DMS153 (cell line): ENCODE data around the gene EOLA1.
"Not testable (repeated sequence)": the region's sequence is repeated elsewhere in the genome, so short reads cannot be mapped to it uniquely, and the experiment has no call there.

Experiments used
- DNase-seq: peaks from one replicate; lab custom pipeline; 2025; lab: John Stamatoyannopoulos, UW

EOLA1 gene

GRCh38 chrX:149540621-149541520, at the start of gene EOLA1:
EOLA1 (plus strand) TSS chrX:149541012; CDS start chrX:149545631, 4,619 bp downstream.
- peak; percentile 98 for DNase-seq

DNA sequence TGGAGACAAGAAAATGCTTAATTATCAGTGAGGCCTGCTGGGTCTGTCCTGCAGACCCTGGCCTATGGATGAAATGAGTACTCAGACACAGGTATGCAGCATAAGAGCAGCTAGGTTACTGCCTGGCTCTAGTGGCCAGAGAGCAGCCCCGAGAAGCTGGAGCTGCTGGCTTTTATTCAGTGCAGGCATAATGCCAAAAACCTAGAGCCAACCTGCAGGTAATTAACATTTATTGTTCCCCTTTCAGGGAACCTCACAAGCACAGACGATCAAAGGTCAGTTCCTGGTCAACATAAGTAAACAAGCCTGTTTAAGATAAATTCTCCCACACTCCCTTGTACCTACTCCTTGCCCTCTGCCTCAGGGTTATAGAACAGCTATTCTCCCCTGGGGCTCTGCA, 49.0 kb upstream of the EOLA1 start:
- DNase-seq: no peak

DNA sequence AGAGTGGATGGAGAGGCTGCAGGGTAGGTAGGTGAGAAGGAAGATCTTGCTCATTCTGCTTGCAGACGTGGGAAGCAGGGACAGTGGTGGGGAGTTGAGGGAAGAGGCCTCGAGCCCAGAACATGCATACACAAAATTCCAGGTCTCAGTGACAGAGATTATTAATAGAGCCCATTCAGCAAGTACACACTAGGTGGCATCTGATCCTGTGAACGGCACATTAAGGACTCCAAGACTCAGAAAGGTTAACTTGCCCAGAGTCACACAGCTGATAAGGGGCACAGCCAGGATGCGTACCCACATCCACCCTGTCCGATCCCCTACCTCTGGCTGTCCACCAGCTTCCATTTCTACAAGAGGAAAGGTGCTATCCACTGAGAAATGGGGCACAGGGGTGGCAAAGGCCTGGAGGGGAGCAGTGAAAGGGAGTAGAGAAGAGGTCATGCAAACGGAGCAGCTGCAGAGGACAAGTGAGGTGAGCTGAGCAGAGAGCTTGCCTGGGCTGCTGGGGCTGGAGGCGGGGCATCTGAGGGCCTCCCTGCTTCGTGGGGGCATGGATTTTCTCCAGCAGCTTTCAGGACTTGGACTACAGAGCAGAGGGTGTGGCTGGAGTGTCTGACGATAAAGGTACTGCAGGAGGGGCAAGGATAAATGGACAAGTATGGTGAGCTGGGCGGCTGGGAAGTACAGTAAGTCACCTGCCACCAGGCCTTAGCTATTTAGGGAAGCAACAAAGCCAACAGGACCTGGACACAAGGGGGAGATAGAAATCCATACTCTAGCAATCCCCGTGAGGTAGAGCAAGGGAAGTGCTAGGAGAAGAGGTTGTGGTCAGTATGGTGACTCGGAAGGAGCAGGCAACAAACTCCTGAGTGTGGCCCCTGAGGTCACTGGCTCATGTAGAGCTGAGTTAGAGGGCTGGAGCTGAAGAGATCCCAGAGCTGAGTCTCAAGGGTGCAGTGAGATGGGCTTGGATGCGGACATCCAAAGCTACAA, 46.9 kb upstream of the EOLA1 start:
- DNase-seq: no peak

GRCh38 chrX:149494844-149495565, 45.8 kb upstream of the EOLA1 start:
- DNase-seq: no peak

- DNase-seq: no peak
Measured at GRCh38 chrX:149495573-149496071, 45.2 kb upstream of the EOLA1 start.

DNA sequence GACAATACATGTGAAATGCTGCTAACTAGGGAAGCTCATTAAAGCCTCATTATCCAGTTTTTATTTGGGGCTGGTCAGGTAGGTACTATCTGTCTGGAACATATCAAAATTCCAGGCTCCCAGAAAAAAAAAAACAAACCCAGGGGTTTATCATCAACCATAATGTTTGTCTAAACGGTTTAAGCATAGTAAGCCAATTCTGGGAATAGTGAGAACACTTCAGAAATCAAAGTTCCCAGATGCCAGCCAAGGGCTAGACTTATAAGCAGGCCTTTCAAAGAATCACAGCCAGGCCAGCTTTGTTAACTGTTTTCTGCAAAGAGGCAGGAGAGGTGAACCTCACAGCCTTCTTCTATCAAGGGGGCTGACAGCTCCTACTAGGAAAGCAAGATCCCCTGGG, 43.8 kb upstream of the EOLA1 start:
- DNase-seq: no peak

DNA sequence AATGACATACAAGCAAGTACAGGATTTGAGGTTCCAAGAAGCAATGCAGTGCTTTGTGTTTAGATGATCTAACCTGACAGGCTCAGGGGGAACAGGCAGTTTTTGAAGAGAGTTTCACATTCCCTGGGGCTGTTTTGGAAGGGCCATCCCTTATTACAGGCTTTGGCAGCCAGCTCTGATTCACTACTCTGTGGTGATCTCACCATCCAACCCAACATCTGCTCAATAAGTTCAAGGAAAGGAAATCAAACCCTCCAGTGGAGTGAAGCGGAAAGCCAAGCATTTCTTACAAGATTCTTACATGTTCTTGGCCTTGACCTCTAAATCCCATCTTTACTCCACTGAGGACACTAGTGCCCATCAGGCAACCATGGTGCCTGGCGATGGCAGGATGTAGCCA, 43.2 kb upstream of the EOLA1 start:
- no peak for DNase-seq

DNA sequence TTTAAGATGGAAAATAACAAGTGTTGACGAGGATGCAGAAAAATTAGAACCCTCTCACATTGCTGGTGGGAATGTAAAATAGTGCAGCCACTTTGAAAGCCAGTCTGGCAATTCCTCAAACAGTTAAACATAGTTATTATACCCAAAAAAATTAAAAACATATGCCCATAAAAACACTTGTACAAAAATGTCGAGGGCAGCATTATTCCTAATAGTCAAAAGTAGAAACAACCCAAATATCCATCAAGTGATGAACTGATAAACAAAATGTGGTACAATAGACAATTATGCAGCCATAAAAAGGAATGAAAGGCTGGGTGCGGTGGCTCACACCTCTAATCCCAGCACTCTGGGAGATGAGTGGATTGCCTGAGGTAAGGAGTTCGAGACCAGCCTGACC, 42.0 kb upstream of the EOLA1 start:
- no peak for DNase-seq

- no peak for DNase-seq
Measured at GRCh38 chrX:149499766-149500165, 41.0 kb upstream of the EOLA1 start.

DNA sequence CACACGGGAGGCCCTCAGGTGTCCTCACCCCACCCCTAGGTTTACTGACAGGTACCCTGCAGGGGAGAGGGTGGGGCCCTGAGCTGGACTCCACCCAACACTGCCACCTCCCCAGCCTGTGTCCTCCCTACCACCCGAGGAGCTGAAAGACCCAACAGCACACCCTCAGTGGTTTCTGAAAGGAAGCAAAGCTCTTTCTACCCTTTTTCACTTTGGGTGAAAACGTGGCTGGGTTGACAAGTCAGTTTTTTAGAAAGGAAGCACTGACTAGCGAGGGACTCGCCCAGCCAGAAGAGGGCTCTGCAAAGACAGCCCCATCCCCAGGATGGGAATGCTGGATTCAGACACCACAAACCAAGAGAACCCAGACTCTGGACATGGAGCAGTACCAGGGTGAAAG, 37.9 kb upstream of the EOLA1 start:
- DNase-seq: not testable (repeated sequence)

- peak; percentile 73 for DNase-seq
Measured at GRCh38 chrX:149503446-149503845, 37.4 kb upstream of the EOLA1 start.

DNA sequence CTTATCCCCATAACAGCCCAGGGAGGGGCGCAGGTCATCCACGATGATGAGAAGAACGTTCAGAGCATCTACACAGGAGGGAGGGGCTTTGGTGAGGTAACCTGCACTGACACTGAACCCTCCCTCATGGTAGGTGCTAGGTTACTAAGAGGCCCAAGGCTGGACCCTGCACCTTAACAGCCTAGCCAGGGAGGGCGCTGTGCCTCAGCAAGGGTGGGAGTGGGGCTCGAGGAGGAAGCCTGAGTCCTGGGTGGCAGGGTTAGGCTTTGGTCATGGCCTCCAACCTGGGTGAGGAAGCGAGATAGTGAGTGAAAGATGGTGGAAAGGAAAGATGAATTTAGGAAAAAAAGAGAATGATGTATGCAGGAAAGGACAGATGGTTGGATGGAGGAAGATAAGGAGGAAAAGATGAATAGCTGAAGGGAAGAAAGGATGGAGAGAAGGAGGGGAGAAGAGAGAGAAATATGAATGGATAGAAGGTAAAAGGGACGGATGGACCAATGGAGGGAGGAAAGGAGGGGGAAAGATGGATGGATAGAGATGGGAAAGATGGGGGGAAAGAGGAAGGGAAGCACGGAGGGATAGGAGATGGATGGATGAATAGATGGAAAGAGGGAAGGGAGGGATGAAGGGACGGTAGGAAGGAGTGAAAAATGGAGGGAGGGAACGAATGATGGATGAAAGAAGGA, 36.4 kb upstream of the EOLA1 start:
- DNase-seq: peak; percentile 74

DNA sequence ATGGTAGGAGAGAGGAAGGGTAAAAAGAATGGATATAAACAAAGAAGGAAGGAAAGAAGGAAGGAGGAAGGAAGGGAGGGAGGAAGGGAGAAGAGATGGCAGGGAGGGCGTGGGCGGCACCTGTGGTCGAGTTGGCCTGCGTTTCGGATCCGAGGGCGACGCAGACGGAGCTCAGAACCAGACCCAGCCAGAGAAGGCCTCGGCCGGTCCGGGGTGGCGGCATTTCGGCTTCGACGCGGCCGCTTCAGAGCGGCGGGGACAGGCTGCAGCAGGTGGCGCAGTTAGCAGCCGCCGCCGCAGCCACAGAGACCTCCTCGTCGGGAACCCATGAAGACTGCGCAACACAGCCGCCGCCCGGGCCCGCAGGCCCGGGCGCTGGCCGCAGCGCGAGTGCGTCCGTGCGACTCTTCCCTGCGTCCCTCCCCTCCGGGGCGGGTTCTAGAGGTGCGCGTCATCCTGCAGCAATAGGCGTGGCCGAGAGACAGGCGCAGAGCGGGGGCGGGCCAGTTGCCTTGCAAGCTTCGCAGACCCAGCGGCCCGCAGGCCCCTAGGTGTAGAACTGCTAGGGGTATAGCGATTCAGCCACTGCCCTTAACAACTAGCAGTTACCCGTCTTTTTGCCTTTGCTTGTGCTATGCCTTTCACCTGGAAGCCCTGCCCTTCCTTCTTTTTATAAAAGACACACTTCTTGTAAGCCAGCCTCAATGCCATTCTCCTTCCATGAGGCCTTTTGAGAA, 35.7 kb upstream of the EOLA1 start, which contains the start of gene IDS:
IDS (minus strand) TSS at position 392 of the 737 bp plus-strand sequence; CDS start at position 223, 169 bp downstream.
- peak; percentile 90 for DNase-seq

DNA sequence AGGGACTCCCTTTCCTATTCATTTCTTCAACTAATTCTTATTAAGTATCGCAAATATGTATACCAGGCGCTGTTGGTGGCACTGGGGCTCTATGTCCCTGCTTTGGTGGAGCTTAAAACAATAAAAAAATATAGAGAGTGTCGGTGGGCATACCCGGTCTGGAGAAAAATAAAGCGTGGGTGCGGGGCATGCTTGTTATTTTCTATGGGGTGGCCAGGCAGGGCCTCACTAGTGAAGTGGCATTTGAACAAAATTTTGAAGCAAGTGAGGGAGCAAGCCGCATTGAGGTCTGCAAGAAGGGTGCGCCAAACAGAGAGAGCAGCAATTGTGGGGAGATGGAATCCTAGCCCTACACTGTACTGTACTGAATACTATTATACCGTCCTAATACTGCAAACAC, 35.1 kb upstream of the EOLA1 start:
- DNase-seq: no peak

DNA sequence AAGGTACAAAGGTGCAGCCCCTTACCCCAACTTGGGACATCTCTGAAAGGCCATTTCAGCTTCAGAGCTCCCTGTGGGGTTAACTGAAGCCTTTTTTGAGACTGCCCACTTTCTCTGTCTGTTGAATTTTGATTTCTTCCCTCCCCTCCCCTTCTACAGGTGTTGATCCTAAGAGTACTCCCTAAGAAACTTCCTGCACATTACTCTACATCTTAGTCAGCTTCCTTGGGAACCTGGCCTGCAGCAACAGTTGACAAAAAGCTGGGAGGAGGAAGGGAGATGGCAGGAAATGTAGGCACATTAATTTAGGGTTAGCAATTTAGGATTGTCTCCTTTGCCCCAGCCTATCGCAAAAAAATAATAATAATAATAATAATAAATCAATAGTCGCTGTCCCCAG, 34.5 kb upstream of the EOLA1 start:
- no peak for DNase-seq

DNA sequence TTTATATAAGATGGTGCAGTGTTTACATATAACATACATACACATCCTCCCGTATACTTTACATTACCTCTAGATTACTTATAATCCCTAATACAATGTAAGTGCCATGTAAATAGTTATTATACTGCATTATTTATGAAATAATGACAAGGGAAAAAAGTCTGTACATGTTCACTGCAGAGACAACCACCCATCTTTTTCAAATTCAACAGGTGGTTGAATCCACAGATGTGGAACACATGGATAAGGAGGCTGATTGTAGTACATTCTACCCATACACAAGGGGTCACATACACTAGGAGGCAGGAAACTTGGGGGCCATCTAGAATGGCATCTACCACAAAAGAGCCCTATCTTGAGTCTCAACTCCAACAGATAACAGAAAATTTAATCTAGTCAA, 32.3 kb upstream of the EOLA1 start:
- DNase-seq: no peak

- DNase-seq: no peak
Measured at GRCh38 chrX:149510386-149510785, 30.4 kb upstream of the EOLA1 start.

- DNase-seq: no peak
Measured at GRCh38 chrX:149511081-149511480, 29.7 kb upstream of the EOLA1 start.

- DNase-seq: peak; percentile 30
Measured at GRCh38 chrX:149512225-149512885, 28.5 kb upstream of the EOLA1 start.
